HUES48 (cell line): Measurements from ENCODE around the gene THUMPD3.

Source experiments
- H3K27ac ChIP-seq: one replicate; pipeline ENCODE4 v1.7.0; 2013; ENCODE audit warnings: low read depth, low read length, inconsistent platforms
- H3K27me3 ChIP-seq: 2 replicates; pipeline ENCODE4 v1.6.1; 2013; ENCODE audit warnings: mild to moderate bottlenecking, low read length; ENCODE audit not compliant: control insufficient read depth, insufficient read depth
- H3K36me3 ChIP-seq: 2 replicates; pipeline ENCODE4 v1.6.1; 2013; ENCODE audit warnings: low read length; ENCODE audit not compliant: control insufficient read depth, insufficient read depth
- H3K4me1 ChIP-seq: 2 replicates; pipeline ENCODE4 v1.6.1; 2013; ENCODE audit warnings: mild to moderate bottlenecking, low read length; ENCODE audit not compliant: control insufficient read depth, insufficient read depth
- H3K4me3 ChIP-seq: 2 replicates; pipeline ENCODE4 v1.5.1; 2013; ENCODE audit warnings: mild to moderate bottlenecking, low read depth, low read length
- H3K9ac ChIP-seq: 2 replicates; pipeline ENCODE4 v1.6.1; 2013; ENCODE audit warnings: mild to moderate bottlenecking, low read depth, low read length, moderate library complexity
- H3K9me3 ChIP-seq: 2 replicates; pipeline ENCODE4 v1.6.1; 2013; ENCODE audit warnings: low read length; ENCODE audit not compliant: control insufficient read depth, insufficient read depth

The THUMPD3 gene

GRCh38 chr3:9387322-9387655 lies 24.4 kb downstream of the THUMPD3 start:
- Histone ChIP-seq H3K4me3 (no peak overlapping the region), H3K27ac (no peak overlapping the region), H3K9me3 (no peaks in the 10 kb centered on the region), H3K36me3 (peaks cover 98% of the 10 kb centered on the region), H3K27me3 (no peaks in the 10 kb centered on the region), H3K4me1 (no peaks in the 10 kb centered on the region), H3K9ac (no peak overlapping the region)

GRCh38 chr3:9388142-9388541 lies 25.3 kb downstream of the THUMPD3 start:
- no peaks in the 10 kb centered on the region for H3K4me1 ChIP-seq
- no peak overlapping the region for H3K9ac ChIP-seq
- H3K9me3 ChIP-seq = no peaks in the 10 kb centered on the region
- H3K36me3 ChIP-seq = peaks cover 98% of the 10 kb centered on the region
- H3K27me3 ChIP-seq = no peaks in the 10 kb centered on the region
- no peak overlapping the region for H3K4me3 ChIP-seq
- H3K27ac ChIP-seq = no peak overlapping the region

- H3K27ac ChIP-seq = no peak overlapping the region
- H3K27me3 ChIP-seq = no peaks in the 10 kb centered on the region
- H3K9me3 ChIP-seq = no peaks in the 10 kb centered on the region
- no peak overlapping the region for H3K9ac ChIP-seq
- H3K4me3 ChIP-seq = no peak overlapping the region
- H3K4me1 ChIP-seq = no peaks in the 10 kb centered on the region
- H3K36me3 ChIP-seq = peaks cover 98% of the 10 kb centered on the region
Observed at GRCh38 chr3:9388562-9389272, 25.9 kb downstream of the THUMPD3 start.

GRCh38 chr3:9390265-9390888 lies 27.5 kb downstream of the THUMPD3 start:
- Histone ChIP-seq H3K36me3 (peaks cover 98% of the 10 kb centered on the region), H3K4me3 (no peak overlapping the region), H3K27me3 (no peaks in the 10 kb centered on the region), H3K27ac (no peak overlapping the region), H3K4me1 (peaks cover 4% of the 10 kb centered on the region), H3K9me3 (no peaks in the 10 kb centered on the region), H3K9ac (no peak overlapping the region)

- H3K27ac ChIP-seq = no peak overlapping the region
- no peak overlapping the region for H3K9ac ChIP-seq
- peaks cover 84% of the 10 kb centered on the region for H3K36me3 ChIP-seq
Observed at GRCh38 chr3:9392041-9392440, 29.2 kb downstream of the THUMPD3 start.

GRCh38 chr3:9395570-9396300 lies 32.9 kb downstream of the THUMPD3 start:
- Histone ChIP-seq H3K9me3 (no peaks in the 10 kb centered on the region), H3K27me3 (no peaks in the 10 kb centered on the region), H3K9ac (peak overlapping the region; percentile 89), H3K27ac (peak overlapping the region; percentile 100), H3K36me3 (peaks cover 47% of the 10 kb centered on the region), H3K4me3 (peak overlapping the region; percentile 83), H3K4me1 (peaks cover 15% of the 10 kb centered on the region)

More at GRCh38 chr3:9392041-9392440, 29.2 kb downstream of the THUMPD3 start:
- Histone ChIP-seq H3K4me1 (peaks cover 7% of the 10 kb centered on the region), H3K9me3 (no peaks in the 10 kb centered on the region), H3K4me3 (no peak overlapping the region), H3K27me3 (no peaks in the 10 kb centered on the region)

GRCh38 chr3:9396301-9396631 lies 33.4 kb downstream of the THUMPD3 start:
- peaks cover 42% of the 10 kb centered on the region for H3K36me3 ChIP-seq

GRCh38 chr3:9396632-9397331 lies 33.9 kb downstream of the THUMPD3 start:
- peak overlapping the region; percentile 100 for H3K27ac ChIP-seq
- H3K4me1 ChIP-seq = peaks cover 26% of the 10 kb centered on the region
- H3K9ac ChIP-seq = peak overlapping the region; percentile 89
- H3K36me3 ChIP-seq = peaks cover 36% of the 10 kb centered on the region
- H3K9me3 ChIP-seq = no peaks in the 10 kb centered on the region
- H3K4me3 ChIP-seq = peak overlapping the region; percentile 83
- no peaks in the 10 kb centered on the region for H3K27me3 ChIP-seq

More at GRCh38 chr3:9396301-9396631, 33.4 kb downstream of the THUMPD3 start:
- H3K4me3 ChIP-seq = peak overlapping the region; percentile 83
- no peaks in the 10 kb centered on the region for H3K9me3 ChIP-seq
- H3K27ac ChIP-seq = peak overlapping the region; percentile 100
- H3K4me1 ChIP-seq = peaks cover 21% of the 10 kb centered on the region
- peak overlapping the region; percentile 89 for H3K9ac ChIP-seq
- H3K27me3 ChIP-seq = no peaks in the 10 kb centered on the region

- Histone ChIP-seq H3K4me3 (peak within 1 kb of the TSS; percentile 96), H3K36me3 (peaks cover 30% of the 10 kb centered on the region), H3K4me1 (peaks cover 32% of the 10 kb centered on the region), H3K27ac (peak within 1 kb of the TSS; percentile 100), H3K9ac (peak within 1 kb of the TSS; percentile 98), H3K27me3 (no peaks in the 10 kb centered on the region), H3K9me3 (no peaks in the 10 kb centered on the region)
Observed at GRCh38 chr3:9397332-9397905, 34.6 kb downstream of the THUMPD3 start, which contains the start of gene SETD5. SETD5 (plus strand) TSS chr3:9397615; CDS start chr3:9428939, 31,324 bp downstream.

GRCh38 chr3:9397906-9398699 lies 35.2 kb downstream of the THUMPD3 start:
- H3K9ac ChIP-seq = peak overlapping the region; percentile 98
- no peaks in the 10 kb centered on the region for H3K9me3 ChIP-seq
- H3K36me3 ChIP-seq = peaks cover 23% of the 10 kb centered on the region
- H3K27ac ChIP-seq = peak overlapping the region; percentile 100
- H3K27me3 ChIP-seq = no peaks in the 10 kb centered on the region
- peak overlapping the region; percentile 96 for H3K4me3 ChIP-seq
- H3K4me1 ChIP-seq = peaks cover 38% of the 10 kb centered on the region
